ENCODE results near the gene GNB1.
"Not testable (repeated sequence)": the region's sequence is repeated elsewhere in the genome, so short reads cannot be mapped to it uniquely, and the experiment has no call there.

The GNB1 gene

GRCh38 chr1:1883890-1884289, 7.0 kb downstream of the GNB1 start:
- not testable (repeated sequence) for DNase-seq

GRCh38 chr1:1883092-1883873, 7.6 kb downstream of the GNB1 start:
- no peak for DNase-seq

- DNase-seq, result peak; percentile 5
Measured at GRCh38 chr1:1881727-1882126, 9.2 kb downstream of the GNB1 start.

GRCh38 chr1:1880617-1881312, 10.1 kb downstream of the GNB1 start:
- DNase-seq, result no peak

GRCh38 chr1:1879942-1880341, 10.9 kb downstream of the GNB1 start:
- DNase-seq, result no peak

- no peak for DNase-seq
Measured at GRCh38 chr1:1877865-1878436, 12.9 kb downstream of the GNB1 start.

- no peak for DNase-seq
Measured at GRCh38 chr1:1876335-1876930, 14.5 kb downstream of the GNB1 start.

- DNase-seq, result no peak
Measured at GRCh38 chr1:1875932-1876331, 15.0 kb downstream of the GNB1 start.

- DNase-seq, result no peak
Measured at GRCh38 chr1:1874901-1875300, 16.0 kb downstream of the GNB1 start.

GRCh38 chr1:1873186-1873585, 17.7 kb downstream of the GNB1 start:
- no peak for DNase-seq

- DNase-seq, result no peak
Measured at GRCh38 chr1:1872329-1872994, 18.4 kb downstream of the GNB1 start.

GRCh38 chr1:1869469-1869868, 21.4 kb downstream of the GNB1 start:
- DNase-seq, result no peak

- no peak for DNase-seq
Measured at GRCh38 chr1:1867164-1867563, 23.7 kb downstream of the GNB1 start.

GRCh38 chr1:1862905-1863547, 27.9 kb downstream of the GNB1 start:
- no peak for DNase-seq

GRCh38 chr1:1861761-1862310, 29.1 kb downstream of the GNB1 start:
- not testable (repeated sequence) for DNase-seq

- no peak for DNase-seq
Measured at GRCh38 chr1:1861339-1861730, 29.6 kb downstream of the GNB1 start.

- not testable (repeated sequence) for DNase-seq
Measured at GRCh38 chr1:1859970-1860697, 30.8 kb downstream of the GNB1 start.

- DNase-seq, result peak; percentile 6
Measured at GRCh38 chr1:1858382-1859086, 32.4 kb downstream of the GNB1 start.

GRCh38 chr1:1857096-1857703, 33.7 kb downstream of the GNB1 start:
- DNase-seq, result no peak

- not testable (repeated sequence) for DNase-seq
Measured at GRCh38 chr1:1856161-1856560, 34.7 kb downstream of the GNB1 start.
